Measurements from ENCODE around the gene LEMD2.

The LEMD2 gene

DNA sequence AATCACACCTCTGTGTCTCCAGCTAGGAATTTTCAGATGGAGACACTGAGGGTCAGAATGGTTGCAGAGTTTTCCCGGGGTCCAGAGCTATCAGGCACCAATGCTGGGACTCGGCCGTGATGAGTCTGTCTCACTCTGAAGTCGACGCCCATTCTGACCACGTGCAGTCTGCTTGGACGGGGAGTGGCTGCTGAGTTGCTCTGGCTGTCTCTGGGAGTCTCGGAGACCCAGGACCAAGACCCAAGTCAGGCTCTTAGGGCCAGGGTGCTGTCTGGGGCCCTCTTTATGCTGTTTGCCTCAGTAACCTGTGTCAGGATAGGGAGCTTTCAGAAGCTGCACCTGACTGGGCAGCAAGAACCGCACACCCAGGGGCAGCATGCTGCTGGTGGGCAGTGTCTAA, 46.8 kb downstream of the LEMD2 start:
- no peaks in the 10 kb centered on the region for H3K36me3 ChIP-seq (ENCODE audit: control insufficient read depth, insufficient read depth, low read length)
- no peaks in the 10 kb centered on the region for H3K27me3 ChIP-seq (ENCODE audit: control insufficient read depth, insufficient read depth, low read length)
- no peak overlapping the region for H3K4me3 ChIP-seq (ENCODE audit: low read length)
- peaks cover 12% of the 10 kb centered on the region for H3K4me1 ChIP-seq (ENCODE audit: control insufficient read depth, insufficient read depth, low read length)
- H3K27ac ChIP-seq (ENCODE audit: low read depth, low read length) = no peak overlapping the region
- H3K9ac ChIP-seq (ENCODE audit: low read length) = no peak overlapping the region

DNA sequence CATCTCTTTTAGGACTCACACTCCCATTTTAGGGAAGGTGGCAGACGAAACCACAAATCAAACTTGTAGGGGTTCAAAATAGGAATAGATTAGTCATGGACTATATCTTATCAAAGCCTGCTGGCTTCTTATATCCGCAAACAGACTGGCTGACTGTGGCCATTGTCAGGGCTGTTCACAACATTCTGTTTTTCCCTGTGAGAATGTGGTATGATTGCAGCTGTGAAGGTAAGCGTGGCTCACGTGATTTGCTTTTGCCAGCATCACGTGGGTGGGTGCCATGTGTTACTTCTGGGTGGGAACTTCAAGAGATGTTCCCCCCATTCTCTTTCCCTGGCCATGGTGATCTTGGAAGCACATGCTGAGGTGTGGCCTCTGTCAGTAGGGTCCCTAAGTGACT, 48.1 kb downstream of the LEMD2 start:
- no peaks in the 10 kb centered on the region for H3K27me3 ChIP-seq (ENCODE audit: control insufficient read depth, insufficient read depth, low read length)
- no peak overlapping the region for H3K27ac ChIP-seq (ENCODE audit: low read depth, low read length)
- H3K4me1 ChIP-seq (ENCODE audit: control insufficient read depth, insufficient read depth, low read length) = peaks cover 9% of the 10 kb centered on the region
- no peak overlapping the region for H3K4me3 ChIP-seq (ENCODE audit: low read length)
- no peaks in the 10 kb centered on the region for H3K36me3 ChIP-seq (ENCODE audit: control insufficient read depth, insufficient read depth, low read length)
- no peak overlapping the region for H3K9ac ChIP-seq (ENCODE audit: low read length)

- Histone ChIP-seq H3K9ac (ENCODE audit: low read length) (no peak overlapping the region), H3K27me3 (ENCODE audit: control insufficient read depth, insufficient read depth, low read length) (no peaks in the 10 kb centered on the region), H3K27ac (ENCODE audit: low read depth, low read length) (no peak overlapping the region), H3K4me3 (ENCODE audit: low read length) (no peak overlapping the region), H3K4me1 (ENCODE audit: control insufficient read depth, insufficient read depth, low read length) (peaks cover 5% of the 10 kb centered on the region), H3K36me3 (ENCODE audit: control insufficient read depth, insufficient read depth, low read length) (no peaks in the 10 kb centered on the region)
Observed at GRCh38 chr6:33740204-33740608, 48.7 kb downstream of the LEMD2 start.

- H3K27ac ChIP-seq (ENCODE audit: low read depth, low read length) = no peak overlapping the region
Observed at GRCh38 chr6:33739571-33739970, 49.4 kb downstream of the LEMD2 start.

GRCh38 chr6:33738879-33739278, 50.1 kb downstream of the LEMD2 start:
- H3K36me3 ChIP-seq (ENCODE audit: control insufficient read depth, insufficient read depth, low read length) = no peaks in the 10 kb centered on the region
- no peak overlapping the region for H3K4me3 ChIP-seq (ENCODE audit: low read length)
- H3K4me1 ChIP-seq (ENCODE audit: control insufficient read depth, insufficient read depth, low read length) = no peaks in the 10 kb centered on the region
- H3K27me3 ChIP-seq (ENCODE audit: control insufficient read depth, insufficient read depth, low read length) = no peaks in the 10 kb centered on the region
- no peak overlapping the region for H3K27ac ChIP-seq (ENCODE audit: low read depth, low read length)
- H3K9ac ChIP-seq (ENCODE audit: low read length) = no peak overlapping the region

More at GRCh38 chr6:33739571-33739970, 49.4 kb downstream of the LEMD2 start:
- Histone ChIP-seq H3K27me3 (ENCODE audit: control insufficient read depth, insufficient read depth, low read length) (no peaks in the 10 kb centered on the region), H3K36me3 (ENCODE audit: control insufficient read depth, insufficient read depth, low read length) (no peaks in the 10 kb centered on the region), H3K9ac (ENCODE audit: low read length) (no peak overlapping the region), H3K4me3 (ENCODE audit: low read length) (no peak overlapping the region), H3K4me1 (ENCODE audit: control insufficient read depth, insufficient read depth, low read length) (peaks cover 3% of the 10 kb centered on the region)

GRCh38 chr6:33738153-33738552, 50.8 kb downstream of the LEMD2 start:
- H3K9ac ChIP-seq (ENCODE audit: low read length) = no peak overlapping the region
- no peaks in the 10 kb centered on the region for H3K36me3 ChIP-seq (ENCODE audit: control insufficient read depth, insufficient read depth, low read length)
- no peaks in the 10 kb centered on the region for H3K4me1 ChIP-seq (ENCODE audit: control insufficient read depth, insufficient read depth, low read length)
- no peak overlapping the region for H3K27ac ChIP-seq (ENCODE audit: low read depth, low read length)
- no peaks in the 10 kb centered on the region for H3K27me3 ChIP-seq (ENCODE audit: control insufficient read depth, insufficient read depth, low read length)
- no peak overlapping the region for H3K4me3 ChIP-seq (ENCODE audit: low read length)

GRCh38 chr6:33737267-33738026, 51.5 kb downstream of the LEMD2 start:
- Histone ChIP-seq H3K27ac (ENCODE audit: low read depth, low read length) (no peak overlapping the region), H3K27me3 (ENCODE audit: control insufficient read depth, insufficient read depth, low read length) (no peaks in the 10 kb centered on the region), H3K4me1 (ENCODE audit: control insufficient read depth, insufficient read depth, low read length) (no peaks in the 10 kb centered on the region), H3K36me3 (ENCODE audit: control insufficient read depth, insufficient read depth, low read length) (no peaks in the 10 kb centered on the region), H3K4me3 (ENCODE audit: low read length) (no peak overlapping the region), H3K9ac (ENCODE audit: low read length) (no peak overlapping the region)

DNA sequence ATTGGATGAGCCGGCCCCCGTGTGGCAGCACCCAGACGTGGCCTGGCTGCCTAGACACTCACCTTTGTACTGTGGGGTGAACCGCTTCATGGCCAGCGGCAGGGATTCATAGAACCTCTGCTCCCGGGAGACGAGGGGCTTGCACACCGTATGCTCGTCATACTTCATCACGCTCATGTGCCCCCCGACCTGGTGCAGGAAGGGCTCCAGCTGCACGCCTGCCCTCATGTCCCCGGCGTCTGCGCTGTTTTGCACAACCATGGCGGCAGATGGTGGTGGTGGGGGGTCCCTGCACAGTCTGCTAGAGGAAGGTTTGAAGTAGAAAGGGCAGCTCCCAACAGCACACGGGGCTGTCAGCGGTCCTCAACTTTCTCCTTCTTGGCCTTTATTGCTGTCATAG, 53.7 kb downstream of the LEMD2 start:
- Histone ChIP-seq H3K36me3 (ENCODE audit: control insufficient read depth, insufficient read depth, low read length) (no peaks in the 10 kb centered on the region), H3K27ac (ENCODE audit: low read depth, low read length) (no peak overlapping the region), H3K4me1 (ENCODE audit: control insufficient read depth, insufficient read depth, low read length) (no peaks in the 10 kb centered on the region), H3K4me3 (ENCODE audit: low read length) (no peak overlapping the region), H3K27me3 (ENCODE audit: control insufficient read depth, insufficient read depth, low read length) (peaks cover 2% of the 10 kb centered on the region), H3K9ac (ENCODE audit: low read length) (no peak overlapping the region)

- peaks cover 2% of the 10 kb centered on the region for H3K27me3 ChIP-seq (ENCODE audit: control insufficient read depth, insufficient read depth, low read length)
- H3K27ac ChIP-seq (ENCODE audit: low read depth, low read length) = no peak overlapping the region
- no peaks in the 10 kb centered on the region for H3K4me1 ChIP-seq (ENCODE audit: control insufficient read depth, insufficient read depth, low read length)
- H3K36me3 ChIP-seq (ENCODE audit: control insufficient read depth, insufficient read depth, low read length) = no peaks in the 10 kb centered on the region
- no peak overlapping the region for H3K9ac ChIP-seq (ENCODE audit: low read length)
- no peak overlapping the region for H3K4me3 ChIP-seq (ENCODE audit: low read length)
Observed at GRCh38 chr6:33733709-33734007, 55.3 kb downstream of the LEMD2 start.

DNA sequence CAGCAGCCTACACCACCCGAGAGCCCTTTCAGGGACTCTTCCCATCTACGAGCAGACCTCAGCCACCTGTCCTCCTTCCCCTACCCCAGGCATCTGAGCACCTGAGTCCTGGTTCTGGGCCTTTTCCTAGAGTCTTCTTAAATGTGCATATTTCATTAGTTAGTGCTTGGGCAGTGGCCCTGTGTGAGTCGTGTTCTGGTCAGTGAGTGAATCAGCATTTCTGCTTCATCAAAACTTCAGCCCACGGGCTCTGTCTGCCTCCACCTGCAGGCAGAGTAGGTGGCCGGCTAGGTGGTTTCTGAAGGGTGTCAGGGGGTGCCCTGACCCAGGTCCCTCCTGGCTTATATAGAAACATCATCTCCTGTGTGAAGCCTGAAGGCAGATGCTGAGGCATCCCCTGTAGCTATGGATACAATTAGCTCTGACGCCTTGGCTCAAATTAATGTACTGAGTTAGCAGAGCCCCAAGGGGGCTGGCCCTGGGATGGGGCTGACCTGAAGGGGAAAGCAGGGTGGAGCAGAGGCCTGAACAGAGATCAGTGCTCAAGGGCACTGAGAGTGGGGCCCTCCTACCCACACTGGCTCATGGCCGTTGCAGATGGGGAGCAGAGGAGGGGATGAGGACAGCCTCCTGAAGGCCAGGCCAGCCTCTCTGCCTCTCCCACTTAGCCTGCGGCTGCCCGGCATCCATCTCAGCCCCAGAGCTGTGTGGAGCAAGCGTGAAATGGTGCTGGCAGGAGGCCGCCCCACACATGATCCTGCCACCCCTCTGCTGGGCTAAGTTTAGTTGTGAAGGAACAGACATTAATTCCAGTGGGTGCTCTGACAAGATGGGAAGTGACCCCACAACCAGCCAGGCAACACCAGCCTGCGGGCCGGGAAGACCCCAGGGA, 55.9 kb downstream of the LEMD2 start:
- Histone ChIP-seq H3K4me3 (ENCODE audit: low read length) (no peak overlapping the region), H3K27ac (ENCODE audit: low read depth, low read length) (no peak overlapping the region), H3K36me3 (ENCODE audit: control insufficient read depth, insufficient read depth, low read length) (no peaks in the 10 kb centered on the region), H3K9ac (ENCODE audit: low read length) (no peak overlapping the region), H3K27me3 (ENCODE audit: control insufficient read depth, insufficient read depth, low read length) (peaks cover 2% of the 10 kb centered on the region), H3K4me1 (ENCODE audit: control insufficient read depth, insufficient read depth, low read length) (no peaks in the 10 kb centered on the region)

- H3K4me3 ChIP-seq (ENCODE audit: low read length) = no peak overlapping the region
- H3K9ac ChIP-seq (ENCODE audit: low read length) = no peak overlapping the region
- H3K27ac ChIP-seq (ENCODE audit: low read depth, low read length) = no peak overlapping the region
- peaks cover 2% of the 10 kb centered on the region for H3K27me3 ChIP-seq (ENCODE audit: control insufficient read depth, insufficient read depth, low read length)
- no peaks in the 10 kb centered on the region for H3K36me3 ChIP-seq (ENCODE audit: control insufficient read depth, insufficient read depth, low read length)
- no peaks in the 10 kb centered on the region for H3K4me1 ChIP-seq (ENCODE audit: control insufficient read depth, insufficient read depth, low read length)
Observed at GRCh38 chr6:33732385-33732784, 56.5 kb downstream of the LEMD2 start.

DNA sequence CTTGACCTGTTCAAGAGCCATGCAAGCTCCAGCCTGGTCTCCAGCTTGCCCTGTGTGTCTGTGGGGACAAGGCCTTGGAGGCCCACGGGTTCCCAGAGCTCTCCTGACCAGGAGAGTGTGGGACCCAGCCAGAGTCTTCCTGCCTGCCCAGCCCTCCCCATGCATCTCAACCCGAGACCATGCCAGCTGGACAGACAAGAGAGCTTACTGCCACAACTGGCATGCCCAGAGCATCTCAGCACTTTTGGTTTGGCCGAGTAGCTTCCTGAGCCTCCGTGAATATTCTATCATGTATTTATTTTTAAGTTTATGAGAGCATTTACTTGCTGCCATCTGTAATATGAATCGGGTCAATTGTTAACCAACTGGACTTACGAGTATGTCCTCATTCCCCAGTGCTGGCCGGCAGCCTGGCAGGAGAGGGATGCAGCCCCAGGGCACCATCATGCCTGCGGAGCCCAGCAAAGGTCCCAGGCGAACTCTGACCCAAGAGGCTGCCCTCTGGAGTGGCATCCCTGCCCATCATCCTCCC, 57.1 kb downstream of the LEMD2 start:
- H3K27ac ChIP-seq (ENCODE audit: low read depth, low read length) = no peak overlapping the region
- H3K36me3 ChIP-seq (ENCODE audit: control insufficient read depth, insufficient read depth, low read length) = no peaks in the 10 kb centered on the region
- no peaks in the 10 kb centered on the region for H3K4me1 ChIP-seq (ENCODE audit: control insufficient read depth, insufficient read depth, low read length)
- no peak overlapping the region for H3K9ac ChIP-seq (ENCODE audit: low read length)
- peaks cover 2% of the 10 kb centered on the region for H3K27me3 ChIP-seq (ENCODE audit: control insufficient read depth, insufficient read depth, low read length)
- no peak overlapping the region for H3K4me3 ChIP-seq (ENCODE audit: low read length)

Data from rectal smooth muscle tissue (tissue), 1 donor.